Fibroblast of lung (primary cell): ENCODE measurements around the gene ZIC1. TPM values are rescaled to one million over a fixed set of nuclear protein-coding genes. Genes with fewer than 3 reads are reported as not detected.

Experiments
- DNase-seq, 2 donors: peaks; one replicate each; pipeline versions ENCODE4 v3.0.0 to v3.0.0-alpha.2; 2010; ENCODE audit warnings: low read depth in 2 of 2
- H2AFZ ChIP-seq: 2 replicates; pipeline ENCODE4 v1.5.1; 2012; ENCODE audit warnings: low read length, control low read depth, inconsistent platforms
- H3K27ac ChIP-seq: 2 replicates; pipeline ENCODE4 v1.5.1; 2011; ENCODE audit warnings: low read length, control low read depth; ENCODE audit not compliant: insufficient read depth
- H3K27me3 ChIP-seq: 2 replicates; pipeline ENCODE4 v1.5.1; 2011; ENCODE audit warnings: mild to moderate bottlenecking, low read length; ENCODE audit not compliant: control insufficient read depth, insufficient read depth
- H3K36me3 ChIP-seq: 2 replicates; pipeline ENCODE4 v1.5.1; 2011; ENCODE audit warnings: low read length; ENCODE audit not compliant: control insufficient read depth, insufficient read depth
- H3K4me1 ChIP-seq: 2 replicates; pipeline ENCODE4 v1.5.1; 2011; ENCODE audit warnings: low read length; ENCODE audit not compliant: control insufficient read depth, insufficient read depth; ENCODE audit errors: extremely low read depth
- H3K4me2 ChIP-seq: 2 replicates; pipeline ENCODE4 v1.5.1; 2011; ENCODE audit warnings: low read length, control low read depth; ENCODE audit not compliant: insufficient read depth; ENCODE audit errors: extremely low read depth
- H3K4me3 ChIP-seq, 4 experiments: fragments of 200-600 bp in 1 of 4; sonication (generic) in 1 of 4; replicated peaks in 1 of 4; 2 replicates each; pipeline ENCODE4 v1.5.1; 2011 to 2016; ENCODE audit warnings: low read length in 4 of 4, low read depth in 3 of 4, mild to moderate bottlenecking in 3 of 4, control low read depth in 2 of 4, inconsistent platforms in 1 of 4, mixed read lengths in 1 of 4; ENCODE audit not compliant: insufficient read depth in 1 of 4; ENCODE audit errors: control extremely low read depth in 1 of 4
- H3K79me2 ChIP-seq: 2 replicates; pipeline ENCODE4 v1.5.1; 2012; ENCODE audit warnings: mild to moderate bottlenecking, low read length, inconsistent platforms; ENCODE audit not compliant: control insufficient read depth, insufficient read depth
- H3K9ac ChIP-seq: 2 replicates; pipeline ENCODE4 v1.5.1; 2011; ENCODE audit warnings: mild to moderate bottlenecking, low read length, control low read depth; ENCODE audit not compliant: insufficient read depth
- H3K9me3 ChIP-seq: 2 replicates; pipeline ENCODE4 v1.5.1; 2012; ENCODE audit warnings: low read depth, low read length; ENCODE audit not compliant: control insufficient read depth, insufficient read depth
- H4K20me1 ChIP-seq: 2 replicates; pipeline ENCODE4 v1.5.1; 2011; ENCODE audit warnings: low read length; ENCODE audit not compliant: control insufficient read depth, insufficient read depth; ENCODE audit errors: extremely low read depth
- CTCF ChIP-seq, 2 donors: IDR thresholded peaks in 1 of 2; conservative IDR thresholded peaks in 1 of 2; 1 replicate in 1 of 2; 2 replicates in 1 of 2; pipeline ENCODE4 v1.5.1; 2011 to 2012; ENCODE audit warnings: low read length in 2 of 2, control low read depth in 1 of 2, inconsistent platforms in 1 of 2, low read depth in 1 of 2, mild to moderate bottlenecking in 1 of 2
- EZH2 ChIP-seq: IDR thresholded peaks from 2 replicates; pipeline ENCODE4 v1.5.1; 2012; ENCODE audit warnings: low read length, control low read depth, mild to moderate bottlenecking; ENCODE audit errors: missing control alignments
- polyA plus RNA-seq, 2 donors: library from polyadenylated mRNA; depleted of rRNA in 1 of 2; stranded (reverse) in 1 of 2; unstranded in 1 of 2; fragments of >200 nt; gene quantifications; 2 replicates each; pipeline ENCODE4 v1.2.1, GENCODE V29; 2011 to 2012; ENCODE audit warnings: missing spikeins in 1 of 2
- total RNA-seq: library from RNA; depleted of rRNA; stranded (reverse); fragments of >200 nt; gene quantifications from 2 replicates; pipeline ENCODE4 v1.2.1, GENCODE V29; 2014

The ZIC1 gene
- total and polyA plus RNA-seq, 2 donors (not counting 1 experiment from before 2014, with no cell fraction given) = 0.11 TPM; not detected in 1

GRCh38 chr3:147387291-147387884 lies 21.8 kb upstream of the ZIC1 start:
- Histone ChIP-seq H3K27ac (no peak overlapping the region), H3K4me3 (no peak overlapping the region), H3K79me2 (no peaks in the 10 kb centered on the region), H3K4me2 (no peak overlapping the region), H3K36me3 (no peaks in the 10 kb centered on the region), H3K9ac (no peak overlapping the region), H3K4me1 (no peaks in the 10 kb centered on the region), H2AFZ (no peak overlapping the region), H3K27me3 (peaks cover 77% of the 10 kb centered on the region), H4K20me1 (no peaks in the 10 kb centered on the region), H3K9me3 (no peaks in the 10 kb centered on the region)
- TF ChIP-seq CTCF (conservative IDR thresholded peaks at IDR 0.05 in 1 of 2, IDR thresholded peaks at IDR 0.05 in 1 of 2; ENCODE audit: low read depth in 1 of 2, low read length in 2 of 2) (no peak), EZH2 (no peak)
- DNase-seq = no peak

- no peak overlapping the region for H3K9ac ChIP-seq
- no peaks in the 10 kb centered on the region for H3K36me3 ChIP-seq
- no peak overlapping the region for H3K4me2 ChIP-seq
- H3K9me3 ChIP-seq = no peaks in the 10 kb centered on the region
- H3K4me1 ChIP-seq = no peaks in the 10 kb centered on the region
- H3K79me2 ChIP-seq = no peaks in the 10 kb centered on the region
- no peak overlapping the region for H3K4me3 ChIP-seq
- H4K20me1 ChIP-seq = no peaks in the 10 kb centered on the region
- peaks cover 82% of the 10 kb centered on the region for H3K27me3 ChIP-seq
- H3K27ac ChIP-seq = no peak overlapping the region
- H2AFZ ChIP-seq = no peak overlapping the region
- DNase-seq = no peak
- peak; percentile 62 for TF ChIP-seq EZH2
- TF ChIP-seq CTCF (conservative IDR thresholded peaks at IDR 0.05 in 1 of 2, IDR thresholded peaks at IDR 0.05 in 1 of 2; ENCODE audit: low read depth in 1 of 2, low read length in 2 of 2) = no peak
Observed at GRCh38 chr3:147387885-147388699, 21.1 kb upstream of the ZIC1 start.

GRCh38 chr3:147388700-147389580 lies 20.2 kb upstream of the ZIC1 start:
- no peaks in the 10 kb centered on the region for H3K36me3 ChIP-seq
- no peaks in the 10 kb centered on the region for H3K79me2 ChIP-seq
- H3K27me3 ChIP-seq = peaks cover 85% of the 10 kb centered on the region
- no peak overlapping the region for H3K9ac ChIP-seq
- no peak overlapping the region for H3K4me2 ChIP-seq
- TF ChIP-seq EZH2 = no peak
- no peak for TF ChIP-seq CTCF (conservative IDR thresholded peaks at IDR 0.05 in 1 of 2, IDR thresholded peaks at IDR 0.05 in 1 of 2; ENCODE audit: low read depth in 1 of 2, low read length in 2 of 2)
- no peak overlapping the region for H3K27ac ChIP-seq
- no peak for DNase-seq
- H3K4me3 ChIP-seq = no peak overlapping the region
- no peak overlapping the region for H2AFZ ChIP-seq
- no peaks in the 10 kb centered on the region for H4K20me1 ChIP-seq
- H3K4me1 ChIP-seq = no peaks in the 10 kb centered on the region
- no peaks in the 10 kb centered on the region for H3K9me3 ChIP-seq
